ENCODE measurements around the gene SAMD1.

The SAMD1 gene

DNA sequence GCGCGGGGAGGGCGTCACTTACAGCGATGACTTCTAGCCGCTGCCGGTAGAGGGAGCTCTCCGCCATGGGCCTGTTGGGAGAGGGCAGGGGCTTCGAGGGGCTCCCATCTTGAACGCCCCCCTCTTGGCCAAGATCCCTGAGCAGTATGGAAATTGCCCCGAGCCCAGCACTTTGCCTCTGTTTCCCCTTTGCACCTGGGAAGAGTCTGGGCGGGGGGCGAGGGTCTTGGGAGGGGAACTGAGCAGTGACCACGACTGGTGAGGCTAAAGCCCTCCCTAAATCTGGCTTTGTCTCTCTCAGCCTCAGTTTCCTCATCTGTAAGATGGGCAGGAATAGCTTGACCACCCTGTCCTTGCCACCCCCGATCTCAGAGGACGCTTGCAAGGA is 31.5 kb downstream of the SAMD1 start:
- H3K4me3 ChIP-seq (replicated peaks; ENCODE audit: insufficient read depth, low read length), result no peak overlapping the region
- TF ChIP-seq, protein P1, sequence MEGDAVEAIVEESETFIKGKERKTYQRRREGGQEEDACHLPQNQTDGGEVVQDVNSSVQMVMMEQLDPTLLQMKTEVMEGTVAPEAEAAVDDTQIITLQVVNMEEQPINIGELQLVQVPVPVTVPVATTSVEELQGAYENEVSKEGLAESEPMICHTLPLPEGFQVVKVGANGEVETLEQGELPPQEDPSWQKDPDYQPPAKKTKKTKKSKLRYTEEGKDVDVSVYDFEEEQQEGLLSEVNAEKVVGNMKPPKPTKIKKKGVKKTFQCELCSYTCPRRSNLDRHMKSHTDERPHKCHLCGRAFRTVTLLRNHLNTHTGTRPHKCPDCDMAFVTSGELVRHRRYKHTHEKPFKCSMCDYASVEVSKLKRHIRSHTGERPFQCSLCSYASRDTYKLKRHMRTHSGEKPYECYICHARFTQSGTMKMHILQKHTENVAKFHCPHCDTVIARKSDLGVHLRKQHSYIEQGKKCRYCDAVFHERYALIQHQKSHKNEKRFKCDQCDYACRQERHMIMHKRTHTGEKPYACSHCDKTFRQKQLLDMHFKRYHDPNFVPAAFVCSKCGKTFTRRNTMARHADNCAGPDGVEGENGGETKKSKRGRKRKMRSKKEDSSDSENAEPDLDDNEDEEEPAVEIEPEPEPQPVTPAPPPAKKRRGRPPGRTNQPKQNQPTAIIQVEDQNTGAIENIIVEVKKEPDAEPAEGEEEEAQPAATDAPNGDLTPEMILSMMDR (IDR thresholded peaks at IDR 0.05; ENCODE audit: insufficient read depth, low read length), result peak; percentile 67
- TF ChIP-seq, protein P2, sequence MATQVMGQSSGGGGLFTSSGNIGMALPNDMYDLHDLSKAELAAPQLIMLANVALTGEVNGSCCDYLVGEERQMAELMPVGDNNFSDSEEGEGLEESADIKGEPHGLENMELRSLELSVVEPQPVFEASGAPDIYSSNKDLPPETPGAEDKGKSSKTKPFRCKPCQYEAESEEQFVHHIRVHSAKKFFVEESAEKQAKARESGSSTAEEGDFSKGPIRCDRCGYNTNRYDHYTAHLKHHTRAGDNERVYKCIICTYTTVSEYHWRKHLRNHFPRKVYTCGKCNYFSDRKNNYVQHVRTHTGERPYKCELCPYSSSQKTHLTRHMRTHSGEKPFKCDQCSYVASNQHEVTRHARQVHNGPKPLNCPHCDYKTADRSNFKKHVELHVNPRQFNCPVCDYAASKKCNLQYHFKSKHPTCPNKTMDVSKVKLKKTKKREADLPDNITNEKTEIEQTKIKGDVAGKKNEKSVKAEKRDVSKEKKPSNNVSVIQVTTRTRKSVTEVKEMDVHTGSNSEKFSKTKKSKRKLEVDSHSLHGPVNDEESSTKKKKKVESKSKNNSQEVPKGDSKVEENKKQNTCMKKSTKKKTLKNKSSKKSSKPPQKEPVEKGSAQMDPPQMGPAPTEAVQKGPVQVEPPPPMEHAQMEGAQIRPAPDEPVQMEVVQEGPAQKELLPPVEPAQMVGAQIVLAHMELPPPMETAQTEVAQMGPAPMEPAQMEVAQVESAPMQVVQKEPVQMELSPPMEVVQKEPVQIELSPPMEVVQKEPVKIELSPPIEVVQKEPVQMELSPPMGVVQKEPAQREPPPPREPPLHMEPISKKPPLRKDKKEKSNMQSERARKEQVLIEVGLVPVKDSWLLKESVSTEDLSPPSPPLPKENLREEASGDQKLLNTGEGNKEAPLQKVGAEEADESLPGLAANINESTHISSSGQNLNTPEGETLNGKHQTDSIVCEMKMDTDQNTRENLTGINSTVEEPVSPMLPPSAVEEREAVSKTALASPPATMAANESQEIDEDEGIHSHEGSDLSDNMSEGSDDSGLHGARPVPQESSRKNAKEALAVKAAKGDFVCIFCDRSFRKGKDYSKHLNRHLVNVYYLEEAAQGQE (IDR thresholded peaks at IDR 0.05; ENCODE audit: insufficient replicate concordance, low read depth), result no peak
- H3K27ac ChIP-seq (replicated peaks), result no peak overlapping the region
- no peak for DNase-seq (ENCODE audit: low read depth in 1 of 2, low spot score in 1 of 2)
- H3K27me3 ChIP-seq (ENCODE audit: insufficient read depth, poor library complexity, severe bottlenecking), result peaks cover 26% of the 10 kb centered on the region

DNA sequence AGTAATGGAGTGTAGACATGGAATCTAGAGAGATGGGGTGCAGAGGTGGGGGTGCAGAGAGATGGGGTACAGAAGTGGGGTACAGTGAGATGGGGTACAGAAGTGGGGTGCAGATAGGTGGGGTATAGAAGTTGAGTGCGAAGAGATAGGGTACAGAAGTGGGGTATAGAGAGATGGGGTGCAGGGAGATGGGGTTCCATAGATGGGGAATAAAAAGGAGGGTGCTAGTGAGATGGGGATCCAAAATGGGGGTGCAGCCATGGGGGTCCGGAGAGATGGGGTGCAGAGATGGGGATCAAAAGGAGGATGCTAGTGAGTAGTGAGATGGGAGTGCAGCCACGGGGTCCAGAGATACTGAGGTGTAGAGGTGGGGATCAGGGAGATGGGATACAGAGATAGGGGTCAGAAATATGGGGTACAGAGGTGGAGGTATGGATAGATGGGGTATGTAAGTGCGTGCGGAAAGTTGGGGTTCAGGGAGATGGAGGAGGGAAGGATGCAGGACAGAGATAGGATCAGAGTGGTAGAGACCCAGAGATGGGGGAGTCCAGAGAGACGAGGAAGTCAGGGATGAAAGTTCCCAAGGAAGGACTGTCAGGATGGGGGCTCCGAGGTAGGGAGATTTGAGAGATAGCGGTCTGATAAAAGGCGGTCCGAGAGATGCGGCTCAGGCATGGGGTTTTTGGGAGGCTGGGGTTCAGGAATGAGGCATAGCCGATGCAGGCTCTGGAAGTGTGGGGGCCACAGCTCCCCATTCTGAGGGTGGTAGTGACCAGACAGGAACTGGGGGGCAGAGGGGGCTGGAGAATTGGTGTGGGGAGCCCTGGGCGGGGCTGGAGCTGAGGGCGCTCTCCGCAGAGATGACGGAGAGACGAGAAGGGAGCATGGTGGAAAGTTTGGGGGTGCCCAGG is 32.1 kb downstream of the SAMD1 start:
- TF ChIP-seq, protein P1 (IDR thresholded peaks at IDR 0.05; ENCODE audit: insufficient read depth, low read length), result no peak
- TF ChIP-seq SPI1 (IDR thresholded peaks at IDR 0.05; ENCODE audit: borderline replicate concordance, low read depth) (no peak), GABPA (IDR thresholded peaks at IDR 0.05; ENCODE audit: low read depth) (no peak), POLR2AphosphoS5 (IDR thresholded peaks at IDR 0.05; ENCODE audit: low read depth) (no peak)
- TF ChIP-seq, protein P2 (IDR thresholded peaks at IDR 0.05; ENCODE audit: insufficient replicate concordance, low read depth), result no peak
- H3K27ac ChIP-seq (replicated peaks), result no peak overlapping the region
- H3K27me3 ChIP-seq (ENCODE audit: insufficient read depth, poor library complexity, severe bottlenecking), result peaks cover 26% of the 10 kb centered on the region
- no peak for DNase-seq (ENCODE audit: low read depth in 1 of 2, low spot score in 1 of 2)
- H3K4me3 ChIP-seq (replicated peaks; ENCODE audit: insufficient read depth, low read length), result no peak overlapping the region

DNA sequence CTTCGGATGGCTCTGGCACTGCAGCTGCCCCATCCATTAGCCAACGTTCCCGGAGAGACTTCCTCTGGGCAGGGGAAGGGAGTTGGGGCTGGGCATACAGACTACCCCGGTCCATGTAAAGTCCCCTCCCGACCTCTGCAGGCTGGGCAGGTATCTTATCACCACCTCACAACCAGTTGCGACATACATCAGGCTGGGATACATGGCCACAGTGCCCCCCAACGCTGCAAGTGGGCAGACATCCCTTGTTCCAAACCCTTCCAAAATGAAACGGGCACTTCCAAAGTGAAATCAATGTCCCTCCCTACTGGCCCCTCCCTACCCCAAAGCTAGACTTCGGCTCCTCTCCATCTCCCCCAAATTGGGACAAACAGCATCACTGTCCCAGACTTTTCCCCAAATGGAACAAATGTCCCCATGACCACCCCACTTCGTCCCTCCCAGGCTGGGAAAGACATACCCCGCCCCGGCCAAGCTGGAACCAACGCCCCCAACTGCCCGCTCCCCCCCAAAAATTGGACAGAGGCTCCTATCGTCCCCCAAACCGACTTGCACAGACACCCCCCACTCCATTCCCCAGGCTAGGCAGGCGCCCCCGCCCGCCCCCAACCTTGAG is 33.7 kb downstream of the SAMD1 start:
- DNase-seq (ENCODE audit: low read depth in 1 of 2, low spot score in 1 of 2), result no peak
- H3K27me3 ChIP-seq (ENCODE audit: insufficient read depth, poor library complexity, severe bottlenecking), result peaks cover 26% of the 10 kb centered on the region
- H3K4me3 ChIP-seq (replicated peaks; ENCODE audit: insufficient read depth, low read length), result no peak overlapping the region
- no peak overlapping the region for H3K27ac ChIP-seq (replicated peaks)
- TF ChIP-seq POLR2AphosphoS5 (IDR thresholded peaks at IDR 0.05; ENCODE audit: low read depth) (no peak), GABPA (IDR thresholded peaks at IDR 0.05; ENCODE audit: low read depth) (no peak), SPI1 (IDR thresholded peaks at IDR 0.05; ENCODE audit: borderline replicate concordance, low read depth) (no peak)
- TF ChIP-seq, protein P1 (IDR thresholded peaks at IDR 0.05; ENCODE audit: insufficient read depth, low read length), result no peak
- TF ChIP-seq, protein P2 (IDR thresholded peaks at IDR 0.05; ENCODE audit: insufficient replicate concordance, low read depth), result no peak

Data from HL-60 (cell line).